ENCODE data around the gene DNAJC10.

Gene DNAJC10

DNA sequence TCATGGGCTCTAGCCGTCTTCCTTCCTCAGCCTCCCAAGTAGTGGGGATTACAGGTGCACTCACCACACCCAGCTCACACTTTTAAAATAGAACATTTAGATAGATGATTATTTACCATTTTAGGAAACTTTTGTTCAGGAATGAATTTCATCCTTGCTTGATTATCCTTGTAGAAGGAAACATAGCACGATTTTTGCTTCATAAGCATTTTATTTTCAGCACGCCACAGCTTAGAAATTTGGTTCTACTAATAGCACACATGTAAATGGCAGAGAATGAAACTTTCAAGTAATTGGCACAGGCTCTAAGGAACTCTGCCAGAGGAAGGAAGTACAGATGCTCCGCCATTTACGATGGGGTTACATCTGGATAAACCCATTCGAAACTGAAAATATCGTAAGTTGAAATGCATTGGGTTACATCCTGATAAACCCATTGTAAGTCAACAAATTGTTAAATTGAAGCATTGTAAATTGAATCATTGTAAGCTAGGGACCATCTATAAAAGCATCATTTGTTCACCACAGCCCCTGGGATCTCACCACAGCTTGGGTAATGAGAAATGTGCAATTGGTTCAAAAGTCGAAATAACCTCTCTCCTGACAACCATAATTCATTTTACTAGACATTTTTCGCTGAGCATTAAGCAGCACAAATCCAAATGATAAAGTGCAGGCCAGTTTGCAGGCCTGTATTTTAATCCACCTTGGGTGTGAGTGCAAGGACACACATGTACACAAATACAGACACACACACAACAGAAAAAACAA is 117.2 kb downstream of the DNAJC10 start:
- no peak for DNase-seq

DNA sequence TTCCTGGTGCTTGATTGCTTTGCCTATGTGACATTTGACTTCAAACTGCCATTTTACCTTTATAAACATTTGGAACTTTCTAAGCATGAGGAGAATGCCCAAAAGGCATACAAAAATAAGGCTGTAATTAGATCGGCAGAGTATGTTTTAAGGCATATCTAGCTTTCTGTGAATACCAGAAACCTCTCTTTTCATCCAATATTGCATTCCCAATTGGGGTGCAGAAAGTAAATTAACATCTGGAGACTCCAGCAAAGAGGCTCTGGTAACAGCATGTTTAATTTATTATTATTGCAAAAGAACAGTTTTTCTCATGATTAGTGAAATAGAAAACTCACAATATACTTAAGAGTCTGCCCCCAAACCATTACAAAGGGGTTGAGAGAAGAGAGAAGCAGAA is 118.2 kb downstream of the DNAJC10 start:
- no peak for DNase-seq

- DNase-seq = no peak
These were observed 120.4 kb downstream of the DNAJC10 start for GRCh38 chr2:182836451-182836850.

All from amygdala (tissue), 56 donors.